Thyroid gland (tissue), 4 donors: Measurements from ENCODE around the gene SLC30A1. TPM values are rescaled to one million over a fixed set of nuclear protein-coding genes. Genes with fewer than 3 reads are reported as not detected.

Experiments used
- DNase-seq, 2 donors: peaks; one replicate each; pipeline ENCODE4 v3.0.0-alpha.2; 2019
- H3K27ac ChIP-seq, 3 donors: fragments of 200-600 bp; sonication (generic); 1 replicate in 2 of 3; 2 replicates in 1 of 3; pipeline ENCODE4 v1.5.1; 2016 to 2019; ENCODE audit warnings: mild to moderate bottlenecking in 1 of 3, moderate library complexity in 1 of 3
- H3K27me3 ChIP-seq: fragments of 200-600 bp; sonication (generic); one replicate; pipeline ENCODE4 v1.5.1; 2019
- H3K36me3 ChIP-seq, 2 donors: fragments of 200-600 bp; sonication (generic); one replicate each; pipeline ENCODE4 v1.5.1; 2016 to 2019
- H3K4me1 ChIP-seq, 2 donors: fragments of 200-600 bp; sonication (generic); one replicate each; pipeline ENCODE4 v1.5.1; 2017 to 2019
- H3K4me3 ChIP-seq, 3 donors: fragments of 200-600 bp; sonication (generic); replicated peaks in 1 of 3; 1 replicate in 2 of 3; 2 replicates in 1 of 3; pipeline ENCODE4 v1.5.1; 2016; ENCODE audit warnings: mild to moderate bottlenecking in 1 of 3
- H3K9me3 ChIP-seq: fragments of 200-600 bp; sonication (generic); one replicate; pipeline ENCODE4 v1.5.1; 2017
- POLR2A ChIP-seq, 2 donors: fragments of 450-650 bp; IDR thresholded peaks; one replicate each; pipeline ENCODE4 v1.6.1; 2017; ENCODE audit warnings: antibody characterized with exemption in 2 of 2, mild to moderate bottlenecking in 2 of 2, moderate library complexity in 1 of 2
- WGBS, 2 donors: methylation state at CpG; one replicate each; pipeline ENCODE4 v1.1.5; 2017; 5-methylcytosine and 5-hydroxymethylcytosine counted together
- intact Hi-C: fragments of 100-400 bp; cut with DNase I; formaldehyde crosslinking; loops from one replicate; pipeline ENCODE4 v1.15.1; 2023
- total RNA-seq, 4 donors: library from RNA; depleted of rRNA; stranded (reverse); fragments of >200 nt; gene quantifications; one replicate each; pipeline ENCODE4 v1.2.3, GENCODE V29; 2016
- TF ChIP-seq, protein P1 (sequence below), 6 experiments: fragments of 200-600 bp in 3 of 6; fragments of 450-650 bp in 3 of 6; sonication (generic) in 3 of 6; IDR thresholded peaks; one replicate each; pipeline ENCODE4 v1.5.1; 2016 to 2019; ENCODE audit warnings: antibody characterized with exemption in 6 of 6, mild to moderate bottlenecking in 2 of 6, inconsistent platforms in 1 of 6, moderate library complexity in 1 of 6

SLC30A1 gene
- total RNA-seq, 4 donors from 2014 or later, result 22.7 to 36.0 (median 32.4) TPM

DNA sequence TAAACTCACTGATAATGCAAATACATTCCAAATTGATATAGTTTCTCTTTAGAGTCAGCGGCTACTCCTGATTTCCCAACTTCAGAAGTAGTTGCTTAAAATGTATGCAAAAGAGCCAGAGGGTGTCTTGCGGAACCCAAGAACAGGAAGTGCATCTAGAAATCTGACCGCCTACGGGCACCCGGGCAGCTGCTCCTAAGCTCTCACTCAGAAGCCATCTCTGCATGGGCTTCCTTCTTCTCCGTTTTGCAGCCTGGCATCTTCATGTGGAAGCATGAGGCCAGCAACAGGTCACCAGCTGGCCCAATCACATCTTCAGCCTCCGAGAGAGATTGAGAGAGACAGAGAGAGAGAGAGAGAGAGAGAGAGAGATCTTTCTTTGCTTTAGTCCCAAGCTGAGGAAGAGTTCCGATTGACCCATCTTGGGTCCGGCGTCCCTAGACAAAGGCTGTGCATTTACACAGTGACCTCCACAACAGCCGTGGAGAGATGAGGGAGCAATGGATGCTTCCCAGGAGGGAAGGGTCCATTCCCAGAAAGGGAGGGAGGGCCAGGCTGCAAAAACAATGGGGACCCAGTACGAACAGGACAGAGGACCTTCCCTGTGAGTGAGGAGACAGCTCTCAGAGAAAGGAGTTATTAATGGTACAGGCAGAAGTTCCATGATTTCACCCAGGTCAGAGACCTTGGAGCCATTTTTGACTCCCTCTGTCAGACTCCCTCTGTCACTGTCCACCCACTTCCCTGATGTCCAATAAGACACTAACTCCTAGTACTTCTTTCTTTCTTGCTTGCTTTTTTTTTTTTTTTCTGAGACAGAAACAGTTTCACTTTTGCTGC lies 28.2 kb upstream of the SLC30A1 start:
- no peaks in the 10 kb centered on the region for H3K27me3 ChIP-seq

DNA sequence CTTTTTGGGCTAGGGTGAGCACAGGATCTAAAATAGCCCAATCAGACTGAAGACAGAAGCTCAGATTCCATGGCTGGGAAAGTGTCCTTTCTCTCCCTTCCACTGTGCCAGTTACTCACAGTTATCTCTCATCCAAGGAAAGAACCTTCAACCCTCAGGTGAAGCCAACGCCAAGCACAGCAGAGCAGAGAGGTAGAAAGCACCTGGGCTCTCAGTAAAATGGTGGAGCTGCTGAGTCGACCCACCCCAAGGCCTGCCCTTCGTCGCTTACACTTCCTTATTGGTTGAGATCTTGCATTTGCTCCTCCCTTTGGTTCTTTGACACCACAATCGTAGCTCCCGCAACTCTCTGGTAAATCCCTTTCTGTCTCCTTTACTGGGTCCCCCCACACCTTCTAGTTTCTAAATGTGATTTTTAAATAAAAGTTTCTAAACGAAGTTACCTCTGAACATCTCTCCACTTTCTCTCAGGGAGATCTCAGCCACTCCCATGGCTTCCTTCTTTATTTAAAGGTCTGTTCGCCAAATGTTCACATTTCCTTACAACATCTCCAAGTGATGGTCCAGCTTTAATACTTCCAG lies 27.5 kb upstream of the SLC30A1 start:
- TF ChIP-seq POLR2A (IDR thresholded peaks at IDR 0.05), result no peak
- TF ChIP-seq, protein P1, sequence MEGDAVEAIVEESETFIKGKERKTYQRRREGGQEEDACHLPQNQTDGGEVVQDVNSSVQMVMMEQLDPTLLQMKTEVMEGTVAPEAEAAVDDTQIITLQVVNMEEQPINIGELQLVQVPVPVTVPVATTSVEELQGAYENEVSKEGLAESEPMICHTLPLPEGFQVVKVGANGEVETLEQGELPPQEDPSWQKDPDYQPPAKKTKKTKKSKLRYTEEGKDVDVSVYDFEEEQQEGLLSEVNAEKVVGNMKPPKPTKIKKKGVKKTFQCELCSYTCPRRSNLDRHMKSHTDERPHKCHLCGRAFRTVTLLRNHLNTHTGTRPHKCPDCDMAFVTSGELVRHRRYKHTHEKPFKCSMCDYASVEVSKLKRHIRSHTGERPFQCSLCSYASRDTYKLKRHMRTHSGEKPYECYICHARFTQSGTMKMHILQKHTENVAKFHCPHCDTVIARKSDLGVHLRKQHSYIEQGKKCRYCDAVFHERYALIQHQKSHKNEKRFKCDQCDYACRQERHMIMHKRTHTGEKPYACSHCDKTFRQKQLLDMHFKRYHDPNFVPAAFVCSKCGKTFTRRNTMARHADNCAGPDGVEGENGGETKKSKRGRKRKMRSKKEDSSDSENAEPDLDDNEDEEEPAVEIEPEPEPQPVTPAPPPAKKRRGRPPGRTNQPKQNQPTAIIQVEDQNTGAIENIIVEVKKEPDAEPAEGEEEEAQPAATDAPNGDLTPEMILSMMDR (IDR thresholded peaks at IDR 0.05), result no peak
- Histone ChIP-seq H3K4me3 (no peak overlapping the region), H3K36me3 (no peaks in the 10 kb centered on the region), H3K27me3 (no peaks in the 10 kb centered on the region), H3K27ac (no peak overlapping the region), H3K4me1 (peaks cover 7 to 8% of the 10 kb centered on the region in 2 donors), H3K9me3 (no peaks in the 10 kb centered on the region)
- intact Hi-C loops, result no loop called here
- no peak for DNase-seq
- WGBS, 2 donors, result 90% methylated on average over 8 of the region's 8 CpGs

More for the DNA sequence above, 28.2 kb upstream of the SLC30A1 start:
- no peak overlapping the region for H3K27ac ChIP-seq
- intact Hi-C loops, result no loop called here
- 81 to 87% methylated on average over 12 of the region's 12 CpGs for WGBS, 2 donors
- H3K36me3 ChIP-seq, result no peaks in the 10 kb centered on the region
- peaks cover 10 to 11% of the 10 kb centered on the region in 2 donors for H3K4me1 ChIP-seq
- H3K9me3 ChIP-seq, result no peaks in the 10 kb centered on the region
- no peak for TF ChIP-seq POLR2A (IDR thresholded peaks at IDR 0.05)
- TF ChIP-seq, protein P1 (IDR thresholded peaks at IDR 0.05), result no peak
- no peak overlapping the region for H3K4me3 ChIP-seq
- DNase-seq, result no peak

DNA sequence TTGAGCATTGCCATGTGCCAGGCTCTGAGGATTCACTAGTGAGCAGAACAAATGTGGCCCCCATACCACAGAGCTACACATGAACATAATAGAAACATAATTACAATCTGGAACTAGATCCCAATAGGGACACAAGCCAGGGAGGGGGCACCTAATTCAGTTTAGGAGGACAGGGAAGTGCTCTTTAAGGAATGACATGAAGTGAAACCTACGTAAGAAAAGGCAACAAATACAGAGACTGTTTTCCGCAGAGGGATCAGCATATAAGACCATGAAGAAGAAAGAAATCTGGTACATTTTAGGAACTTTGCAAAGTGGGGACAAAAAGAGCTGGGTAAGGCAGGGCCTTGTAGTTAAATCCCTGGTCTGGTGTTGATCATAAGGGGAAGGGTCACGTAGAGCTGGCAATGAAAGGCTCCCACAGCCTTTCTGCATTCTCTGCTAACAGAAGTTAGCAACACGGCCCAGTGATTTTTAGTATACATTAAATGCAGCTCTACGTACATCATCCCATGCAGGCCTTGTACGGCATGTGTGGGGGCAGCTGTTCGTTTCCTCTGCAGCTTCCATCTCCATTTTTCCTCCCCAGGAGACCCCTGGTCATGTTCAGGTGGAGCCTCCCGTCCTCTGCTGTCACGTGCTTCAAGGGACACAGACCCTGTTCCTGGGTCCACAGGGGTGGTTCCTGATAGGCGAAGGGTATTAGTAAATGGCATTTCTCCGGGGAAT lies 26.8 kb upstream of the SLC30A1 start:
- 90 to 93% methylated on average over 11 of the region's 11 CpGs for WGBS, 2 donors
- peaks cover under 1 to 1% of the 10 kb centered on the region in 2 donors for H3K4me1 ChIP-seq
- H3K4me3 ChIP-seq, result no peak overlapping the region
- H3K9me3 ChIP-seq, result no peaks in the 10 kb centered on the region
- intact Hi-C loops, result no loop called here
- TF ChIP-seq, protein P1 (IDR thresholded peaks at IDR 0.05), result no peak
- TF ChIP-seq POLR2A (IDR thresholded peaks at IDR 0.05), result no peak
- no peak for DNase-seq
- no peaks in the 10 kb centered on the region for H3K27me3 ChIP-seq
- H3K27ac ChIP-seq, result no peak overlapping the region
- H3K36me3 ChIP-seq, result no peaks in the 10 kb centered on the region

DNA sequence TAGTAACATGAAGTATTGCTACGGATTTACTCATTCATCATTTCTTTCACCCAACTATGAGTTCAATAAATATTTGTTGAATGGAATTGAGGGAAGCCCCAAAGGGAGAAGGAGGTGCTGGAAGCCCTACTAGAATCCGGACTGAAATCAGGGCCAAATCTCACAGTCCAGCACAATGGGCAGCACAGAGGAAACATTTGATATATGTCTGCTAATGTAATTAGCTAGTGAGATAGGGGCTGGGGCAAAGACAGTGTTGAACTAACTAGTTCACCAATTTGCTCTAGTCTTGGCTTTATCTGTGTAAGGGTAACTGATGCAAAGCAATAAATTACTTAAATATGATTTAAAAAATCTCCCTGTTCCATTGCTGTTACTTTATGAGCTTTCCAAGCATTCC lies 26.1 kb upstream of the SLC30A1 start:
- H3K36me3 ChIP-seq, result no peaks in the 10 kb centered on the region
- H3K27ac ChIP-seq, result no peak overlapping the region
- no peaks in the 10 kb centered on the region for H3K27me3 ChIP-seq
- H3K9me3 ChIP-seq, result no peaks in the 10 kb centered on the region
- intact Hi-C loops, result no loop called here
- DNase-seq, result no peak
- no peak for TF ChIP-seq POLR2A (IDR thresholded peaks at IDR 0.05)
- TF ChIP-seq, protein P1 (IDR thresholded peaks at IDR 0.05), result no peak
- no peak overlapping the region for H3K4me3 ChIP-seq
- H3K4me1 ChIP-seq, result no peaks in the 10 kb centered on the region
- 85 to 98% methylated on average over 2 of the region's 2 CpGs for WGBS, 2 donors
